Stimulated activated CD4-positive, alpha-beta T cell treated with anti-CD3 and anti-CD28 coated beads, Interleukin-15, amount 100 ng/mL, for 48 hours (primary cell): ENCODE results near the gene CCL23.
A peak's percentile ranks its signal among the peaks of the same experiment; 100 is the strongest.

Experiments used
- DNase-seq, 2 donors: peaks; one replicate each; pipeline ENCODE4 v3.0.0-alpha.2; 2020; ENCODE audit warnings: low read depth in 2 of 2

Gene CCL23

DNA sequence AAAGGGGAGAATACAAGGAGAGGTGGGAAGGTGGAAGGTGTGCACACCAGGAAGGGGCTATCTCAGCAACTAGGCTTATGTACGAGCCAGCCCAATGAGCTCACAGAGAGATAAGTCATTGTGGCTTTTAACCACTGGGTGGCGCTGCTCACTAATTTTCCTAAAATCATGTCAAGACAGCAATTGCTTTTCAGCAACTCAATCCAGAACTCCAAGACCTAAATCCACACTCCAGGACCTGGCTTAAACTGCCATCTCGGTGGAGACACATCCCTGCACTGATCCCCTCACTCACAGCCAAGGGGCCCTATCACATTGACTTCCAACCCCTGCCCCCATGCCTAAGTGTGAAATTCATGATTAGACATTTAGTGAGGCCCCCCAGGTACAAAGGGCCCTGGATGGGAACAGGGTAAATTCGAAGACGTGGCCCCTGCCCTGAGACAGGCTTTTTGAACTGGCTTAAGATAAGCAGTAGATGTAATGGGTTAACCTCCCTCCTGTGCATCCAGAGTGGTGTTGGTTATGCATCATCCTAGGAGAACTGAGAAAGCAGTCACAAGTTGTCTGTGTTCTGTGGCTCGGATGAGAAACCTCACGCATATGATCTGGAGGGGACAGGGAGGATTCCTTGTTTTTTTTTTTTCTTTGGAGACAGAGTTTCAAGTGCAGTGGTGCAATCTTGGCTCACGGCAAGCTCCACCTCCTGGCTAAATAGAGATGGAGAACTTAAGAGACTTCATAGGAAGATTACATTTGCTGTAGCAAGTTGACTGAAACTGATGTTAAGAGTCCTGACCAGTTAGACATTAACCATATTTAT is 48.0 kb downstream of the CCL23 start:
- DNase-seq, result peak; percentile 44 to 64

GRCh38 chr17:35968520-35969054 is 49.2 kb downstream of the CCL23 start:
- no peak for DNase-seq

GRCh38 chr17:35965272-35965671 is 52.5 kb downstream of the CCL23 start:
- DNase-seq, result no peak

- no peak for DNase-seq
These were observed 54.1 kb downstream of the CCL23 start for GRCh38 chr17:35963663-35964062.
